HG03571 (cell line): Measurements from ENCODE around the gene TPM4.
A peak's percentile ranks its signal among the peaks of the same experiment; 100 is the strongest.
"Not testable (repeated sequence)": the region's sequence is repeated elsewhere in the genome, so short reads cannot be mapped to it uniquely, and the experiment has no call there.

Source experiments
- ATAC-seq: cut with Tn5 transposase; IDR thresholded peaks from one replicate; pipeline ENCODE4 v1.9.1; 2021; ENCODE audit not compliant: unreplicated experiment

Gene TPM4

DNA sequence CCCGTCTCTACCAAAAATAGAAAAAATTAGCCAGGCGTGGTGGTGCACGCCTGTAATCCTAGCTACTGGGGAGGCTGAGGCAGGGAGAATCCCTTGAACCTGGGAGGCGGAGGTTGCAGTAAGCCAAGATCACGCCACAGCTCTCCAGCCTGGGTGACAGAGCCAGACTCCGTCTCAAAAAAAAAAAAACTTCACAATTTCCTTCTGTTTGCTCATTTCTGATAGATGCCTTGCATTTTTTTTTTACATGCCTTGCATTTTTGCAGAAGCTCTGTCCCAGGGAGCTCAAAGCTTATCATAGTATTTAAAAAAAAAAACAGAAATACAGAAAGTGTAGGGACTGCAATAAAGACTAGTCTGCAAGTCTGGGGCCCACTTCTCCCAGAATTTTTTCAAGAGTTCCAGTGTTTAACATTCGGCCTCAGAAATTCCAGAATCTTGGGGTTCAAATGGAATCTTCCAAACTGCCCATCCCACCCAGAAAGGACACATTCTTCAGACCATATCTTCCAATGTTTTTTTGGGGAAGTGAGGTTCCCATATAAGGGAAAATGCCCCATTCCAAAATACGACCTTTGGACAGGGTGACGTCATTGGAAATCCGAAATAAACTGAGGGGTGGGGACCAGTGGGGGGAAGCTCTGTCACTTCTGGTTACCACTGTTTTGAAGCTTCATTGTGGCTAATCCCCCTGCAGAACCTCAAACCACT lies 18.2 kb downstream of the TPM4 start:
- no peak for ATAC-seq

GRCh38 chr19:16095071-16095571 lies 18.8 kb downstream of the TPM4 start:
- no peak for ATAC-seq

DNA sequence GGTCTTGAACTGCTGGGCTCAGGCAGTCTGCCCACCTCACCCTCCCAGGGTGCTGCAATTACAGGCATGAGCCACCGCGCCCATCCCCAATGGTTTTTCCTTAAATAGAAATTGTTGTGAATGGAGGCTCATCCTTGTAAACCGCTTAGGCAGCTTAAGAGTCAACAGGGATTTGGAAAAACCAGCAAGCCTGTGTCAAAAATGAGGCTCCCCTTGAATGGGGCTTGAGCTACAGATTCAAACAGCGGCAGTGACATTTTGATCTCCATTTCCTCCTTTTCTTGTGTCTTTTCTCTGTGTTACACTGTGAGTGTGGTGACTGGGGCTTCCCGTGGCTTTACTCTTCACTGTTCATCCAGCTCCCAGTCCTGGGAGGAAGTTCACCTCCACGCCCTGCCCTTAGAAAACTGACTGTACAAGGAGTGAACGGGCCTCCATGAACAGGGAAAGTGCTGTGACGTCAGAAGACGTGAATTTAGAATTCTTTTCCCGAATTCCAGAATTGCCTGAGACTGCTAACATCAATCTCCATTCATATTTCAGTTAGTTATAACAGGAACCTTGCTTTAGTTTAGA lies 20.1 kb downstream of the TPM4 start:
- no peak for ATAC-seq

DNA sequence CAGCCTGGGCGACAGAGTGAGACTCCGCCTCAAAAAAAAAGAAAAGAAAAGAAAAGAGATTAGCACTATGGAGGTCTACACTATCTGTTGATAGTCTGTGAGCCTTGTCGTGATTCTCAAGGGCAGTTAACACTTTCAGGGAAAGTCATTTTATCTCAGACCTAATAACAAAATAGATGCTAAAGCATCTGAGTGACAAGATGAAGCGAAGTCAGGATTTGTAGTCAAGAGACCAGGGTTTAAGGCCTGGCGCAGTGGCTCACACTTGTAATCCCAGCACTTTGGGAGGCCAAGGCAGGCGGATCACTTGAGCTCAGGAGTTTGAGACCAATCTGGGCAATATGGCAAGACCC lies 22.1 kb downstream of the TPM4 start:
- ATAC-seq, result no peak

DNA sequence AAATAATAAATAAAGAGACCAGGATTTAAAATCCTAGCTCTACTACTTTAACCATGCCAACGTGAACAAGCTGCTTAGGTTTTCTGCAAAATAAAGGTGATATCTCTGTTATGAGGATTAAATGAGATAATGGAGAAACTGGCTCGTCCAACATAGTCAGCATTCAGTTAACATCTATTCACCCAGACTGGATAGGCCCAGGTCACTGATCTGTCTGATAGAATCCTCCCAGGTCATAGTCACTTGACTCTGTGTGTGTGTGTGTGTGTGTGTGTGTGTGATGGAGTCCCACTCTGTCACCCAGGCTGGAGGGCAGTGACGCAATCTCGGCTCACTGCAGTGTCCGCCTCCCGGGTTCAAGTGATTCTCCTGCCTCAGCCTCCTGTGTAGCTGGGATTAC lies 22.5 kb downstream of the TPM4 start:
- ATAC-seq, result no peak

DNA sequence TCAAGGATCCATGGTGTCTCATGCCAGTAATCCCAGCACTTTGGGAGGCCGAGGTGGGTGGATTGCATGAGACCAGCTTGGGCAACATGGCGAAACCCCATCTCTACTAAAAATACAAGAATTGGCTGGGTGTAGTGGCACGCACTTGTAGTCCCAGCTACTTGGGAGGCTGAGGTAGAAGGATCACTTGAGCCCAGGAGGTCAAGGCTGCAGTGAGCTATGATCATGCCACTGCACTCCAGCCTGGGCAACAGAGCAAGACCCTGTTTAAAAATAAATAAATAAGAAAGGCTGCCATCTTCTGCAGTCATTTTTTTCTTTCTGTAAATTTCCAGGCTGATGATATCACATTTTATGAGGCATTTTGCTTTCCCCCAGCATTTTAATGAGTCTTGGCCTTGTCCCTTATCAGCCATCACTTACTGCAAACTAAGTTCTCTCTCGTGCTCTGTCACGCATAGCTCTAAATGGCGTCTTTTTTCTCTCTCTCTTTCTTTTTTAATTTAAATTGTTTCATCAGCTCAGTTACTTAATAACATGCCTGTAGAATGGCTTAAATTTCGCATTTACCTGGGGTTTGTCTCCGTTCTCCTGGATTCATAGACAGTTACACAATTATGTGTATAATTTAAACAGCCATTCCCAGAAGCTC lies 23.1 kb downstream of the TPM4 start:
- ATAC-seq, result not testable (repeated sequence)

GRCh38 chr19:16100524-16100923 lies 24.2 kb downstream of the TPM4 start:
- ATAC-seq, result no peak

GRCh38 chr19:16104722-16105121 lies 28.4 kb downstream of the TPM4 start:
- ATAC-seq, result no peak

DNA sequence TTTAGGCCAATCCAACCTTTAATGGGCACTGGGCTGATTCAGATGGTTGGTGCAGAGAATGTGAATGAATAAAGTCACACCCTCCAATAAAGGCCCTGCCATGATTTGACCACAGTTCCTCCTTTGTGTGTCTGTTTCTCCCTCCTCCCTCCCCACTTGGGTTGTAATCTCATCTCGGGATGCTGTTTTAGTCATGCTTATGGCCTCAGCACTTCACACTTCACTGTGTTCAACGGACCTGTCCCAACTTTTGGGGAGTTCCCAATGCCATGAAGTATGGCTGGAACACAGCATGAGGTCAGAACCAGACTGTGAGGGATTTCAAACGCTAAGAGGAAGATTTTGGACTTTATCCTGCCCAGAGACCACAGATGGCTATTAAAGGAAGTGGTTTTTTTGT lies 29.8 kb downstream of the TPM4 start:
- no peak for ATAC-seq

DNA sequence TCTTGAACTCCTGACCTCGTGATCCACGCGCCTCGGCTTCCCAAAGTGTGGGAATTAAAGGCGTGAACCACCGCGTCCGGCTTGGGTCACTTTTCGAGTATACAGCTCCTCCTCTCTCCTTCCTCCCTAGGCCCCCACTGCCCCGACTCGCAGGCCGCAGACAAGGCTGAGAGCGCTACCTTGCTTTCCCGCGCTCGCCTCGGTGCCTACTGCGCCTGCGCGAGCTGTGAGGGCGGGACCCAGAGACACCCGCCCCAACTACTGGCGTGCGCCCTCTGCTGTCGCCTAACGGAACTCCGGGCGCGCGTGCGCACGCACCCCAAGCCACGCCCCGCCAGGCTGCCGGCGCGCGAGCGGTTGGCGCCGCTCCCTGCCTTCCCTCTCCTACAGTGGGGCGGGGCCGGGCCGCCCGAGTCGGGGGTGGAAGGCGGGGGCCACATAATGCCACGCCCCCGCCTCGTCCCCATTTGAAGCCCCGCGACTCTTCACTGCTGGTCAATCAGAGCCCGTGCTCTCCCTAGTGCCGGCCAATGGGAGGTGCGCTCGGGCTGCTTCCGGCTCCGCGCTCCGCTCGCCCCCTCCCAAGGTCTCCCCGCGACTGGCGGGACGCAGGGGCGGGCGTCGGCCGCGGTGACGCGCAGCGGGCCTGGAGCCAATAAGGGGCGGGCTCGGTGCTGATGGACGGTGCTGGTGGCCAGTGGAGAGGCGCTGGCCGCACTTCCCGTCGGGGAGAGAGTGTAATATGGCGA lies 35.0 kb downstream of the TPM4 start, which contains the start of gene RAB8A:
Gene RAB8A, plus strand, starts transcription at position 730 of the 749 bp plus-strand sequence. Its CDS starts 13 bp downstream, at position 743.
- ATAC-seq, result peak; percentile 86

DNA sequence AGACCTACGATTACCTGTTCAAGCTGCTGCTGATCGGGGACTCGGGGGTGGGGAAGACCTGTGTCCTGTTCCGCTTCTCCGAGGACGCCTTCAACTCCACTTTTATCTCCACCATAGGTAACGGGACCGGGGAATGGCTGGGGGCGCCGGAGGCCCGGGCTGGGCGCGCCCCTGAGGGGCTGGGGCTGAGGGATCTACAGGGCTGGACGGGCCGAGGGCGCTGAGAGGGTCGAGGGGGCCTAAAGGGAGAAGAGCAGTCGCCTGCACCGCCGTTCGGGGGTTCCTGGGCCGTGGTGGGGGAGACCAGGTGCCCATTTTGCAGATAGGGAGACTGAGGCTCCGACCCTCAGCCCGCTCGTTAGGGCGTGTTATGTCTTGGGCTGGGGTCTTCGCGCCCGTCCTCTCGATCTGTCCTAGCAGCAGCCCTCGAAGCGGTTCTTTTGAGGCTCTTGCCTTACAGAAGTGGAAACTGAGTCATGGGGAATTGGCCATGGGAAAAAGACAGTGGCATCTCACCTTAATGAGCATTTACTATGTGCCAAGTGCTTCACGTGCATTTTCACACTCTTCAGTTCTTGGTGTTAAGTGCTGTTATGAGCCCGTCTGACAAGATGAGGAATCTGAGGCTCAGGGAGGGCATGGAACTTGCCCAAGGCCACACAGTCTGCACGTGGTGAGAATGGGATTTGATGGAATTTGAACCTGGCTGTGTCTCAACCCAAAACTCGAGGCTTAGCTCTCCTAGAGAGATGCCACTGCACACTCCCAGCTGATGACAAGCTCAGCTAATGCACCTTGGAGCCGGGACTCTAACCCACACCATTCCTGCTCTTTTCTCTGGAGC lies 35.8 kb downstream of the TPM4 start:
- ATAC-seq, result no peak

- no peak for ATAC-seq
Observed at GRCh38 chr19:16112778-16113177, 36.5 kb downstream of the TPM4 start.

GRCh38 chr19:16113727-16114126 lies 37.4 kb downstream of the TPM4 start:
- no peak for ATAC-seq

GRCh38 chr19:16115301-16116039 lies 39.2 kb downstream of the TPM4 start:
- no peak for ATAC-seq

- no peak for ATAC-seq
Observed at GRCh38 chr19:16116067-16116466, 39.8 kb downstream of the TPM4 start.

GRCh38 chr19:16117594-16118033 lies 41.3 kb downstream of the TPM4 start:
- ATAC-seq, result no peak

DNA sequence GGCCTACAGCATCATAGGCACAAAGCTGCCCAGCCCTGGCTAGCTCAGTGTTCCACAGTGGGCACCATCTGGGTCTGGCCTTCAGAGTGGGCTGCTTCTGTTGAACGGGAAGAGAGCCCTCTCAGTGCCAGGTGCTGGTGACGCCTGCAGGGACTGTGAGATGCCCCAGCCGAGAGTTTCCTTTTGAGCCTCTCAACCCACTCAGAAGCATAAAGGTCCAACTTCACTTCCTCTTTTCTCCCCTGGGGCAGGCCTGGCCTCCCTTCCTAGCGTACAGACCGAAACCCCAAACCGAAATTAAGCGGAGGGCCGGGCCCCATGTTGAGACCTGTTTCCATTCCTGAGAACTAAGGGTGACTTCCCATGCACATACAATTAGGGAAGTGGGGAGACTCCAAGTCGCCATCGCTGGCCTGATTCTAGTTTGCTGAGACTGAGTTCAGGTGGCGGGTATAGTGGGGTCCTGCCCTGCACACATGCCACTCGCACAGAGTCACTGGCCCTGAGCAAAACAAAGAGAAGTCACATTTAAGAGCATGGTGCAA lies 42.3 kb downstream of the TPM4 start:
- peak; percentile 85 for ATAC-seq

GRCh38 chr19:16119075-16119857 lies 43.0 kb downstream of the TPM4 start:
- not testable (repeated sequence) for ATAC-seq

DNA sequence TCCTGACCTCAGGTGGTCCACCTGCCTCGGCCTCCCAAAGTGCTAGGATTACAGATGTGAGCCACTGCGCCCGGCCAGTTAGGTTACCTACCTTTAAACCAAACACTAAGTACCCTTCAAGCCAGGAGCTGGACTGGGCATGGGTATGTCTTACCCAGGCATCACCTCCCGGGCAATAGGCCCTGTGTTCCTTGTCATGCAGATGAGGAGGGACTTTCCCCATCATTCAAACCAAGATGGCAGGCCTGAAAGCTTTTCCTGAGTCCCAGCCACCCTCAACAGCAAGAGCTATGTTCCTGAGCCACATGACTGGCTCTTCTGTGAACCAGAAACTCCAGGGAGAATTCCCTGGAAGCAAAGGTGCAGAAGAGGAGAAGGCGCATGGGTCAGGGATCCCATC lies 44.8 kb downstream of the TPM4 start:
- ATAC-seq, result no peak
